HL-60 (cell line): ENCODE measurements around the gene FRMD5.

Experiments used
- DNase-seq, 2 experiments: peaks; one replicate each; pipeline ENCODE4 v3.0.0-alpha.2; 2010 to 2020; ENCODE audit warnings: low read depth in 1 of 2, low spot score in 1 of 2
- H3K27ac ChIP-seq: fragments of 250-450 bp; sonication (Bioruptor Pico); replicated peaks from 2 replicates; pipeline ENCODE4 v1.5.1; 2020; ENCODE audit warnings: mild to moderate bottlenecking, moderate library complexity
- H3K27me3 ChIP-seq: fragments of 250-450 bp; sonication (Bioruptor Pico); 2 replicates; pipeline ENCODE4 v1.5.1; 2021; ENCODE audit warnings: mild to moderate bottlenecking, moderate library complexity; ENCODE audit not compliant: insufficient read depth, poor library complexity, severe bottlenecking
- H3K4me3 ChIP-seq: replicated peaks from 2 replicates; pipeline ENCODE4 v1.5.1; 2011; ENCODE audit warnings: mild to moderate bottlenecking, control low read depth, low read length; ENCODE audit not compliant: insufficient read depth
- GABPA ChIP-seq: IDR thresholded peaks from 2 replicates; pipeline ENCODE4 v1.6.1; 2012; ENCODE audit warnings: low read depth
- POLR2AphosphoS5 ChIP-seq: IDR thresholded peaks from 2 replicates; pipeline ENCODE4 v1.6.1; 2012; ENCODE audit warnings: low read depth
- SPI1 ChIP-seq: IDR thresholded peaks from 2 replicates; pipeline ENCODE4 v1.6.1; 2012; ENCODE audit warnings: low read depth, mild to moderate bottlenecking, borderline replicate concordance
- TF ChIP-seq, protein P1 (sequence below): IDR thresholded peaks from one replicate; pipeline ENCODE4 v1.5.1; 2011; ENCODE audit warnings: low read length, control low read depth, inconsistent platforms; ENCODE audit not compliant: insufficient read depth
- TF ChIP-seq, protein P2 (sequence below): IDR thresholded peaks from 2 replicates; pipeline ENCODE4 v1.6.1; 2012; ENCODE audit warnings: low read depth; ENCODE audit not compliant: insufficient replicate concordance

Gene FRMD5

DNA sequence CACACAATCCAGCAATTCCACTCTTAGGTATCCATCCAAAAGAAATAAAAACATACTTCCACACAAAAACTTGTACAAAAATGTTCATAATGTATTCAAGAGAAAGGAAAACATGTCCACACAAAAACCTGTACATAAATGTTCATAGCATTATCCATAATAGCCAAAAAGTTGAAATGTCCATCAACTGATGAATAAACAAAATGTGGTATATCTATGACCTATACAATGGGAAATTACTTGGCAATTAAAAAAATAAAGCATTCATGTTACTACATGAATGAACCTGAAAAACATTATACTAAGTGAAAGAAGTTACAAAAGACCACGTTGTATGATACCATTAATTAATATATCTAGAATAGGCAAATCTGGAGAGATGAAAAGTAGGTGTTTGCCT, 17.9 kb downstream of the FRMD5 start:
- Histone ChIP-seq H3K27ac (no peak overlapping the region), H3K4me3 (no peak overlapping the region), H3K27me3 (peaks cover 11% of the 10 kb centered on the region)
- TF ChIP-seq POLR2AphosphoS5 (no peak), GABPA (no peak), SPI1 (no peak)
- TF ChIP-seq, protein P1, sequence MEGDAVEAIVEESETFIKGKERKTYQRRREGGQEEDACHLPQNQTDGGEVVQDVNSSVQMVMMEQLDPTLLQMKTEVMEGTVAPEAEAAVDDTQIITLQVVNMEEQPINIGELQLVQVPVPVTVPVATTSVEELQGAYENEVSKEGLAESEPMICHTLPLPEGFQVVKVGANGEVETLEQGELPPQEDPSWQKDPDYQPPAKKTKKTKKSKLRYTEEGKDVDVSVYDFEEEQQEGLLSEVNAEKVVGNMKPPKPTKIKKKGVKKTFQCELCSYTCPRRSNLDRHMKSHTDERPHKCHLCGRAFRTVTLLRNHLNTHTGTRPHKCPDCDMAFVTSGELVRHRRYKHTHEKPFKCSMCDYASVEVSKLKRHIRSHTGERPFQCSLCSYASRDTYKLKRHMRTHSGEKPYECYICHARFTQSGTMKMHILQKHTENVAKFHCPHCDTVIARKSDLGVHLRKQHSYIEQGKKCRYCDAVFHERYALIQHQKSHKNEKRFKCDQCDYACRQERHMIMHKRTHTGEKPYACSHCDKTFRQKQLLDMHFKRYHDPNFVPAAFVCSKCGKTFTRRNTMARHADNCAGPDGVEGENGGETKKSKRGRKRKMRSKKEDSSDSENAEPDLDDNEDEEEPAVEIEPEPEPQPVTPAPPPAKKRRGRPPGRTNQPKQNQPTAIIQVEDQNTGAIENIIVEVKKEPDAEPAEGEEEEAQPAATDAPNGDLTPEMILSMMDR = no peak
- TF ChIP-seq, protein P2, sequence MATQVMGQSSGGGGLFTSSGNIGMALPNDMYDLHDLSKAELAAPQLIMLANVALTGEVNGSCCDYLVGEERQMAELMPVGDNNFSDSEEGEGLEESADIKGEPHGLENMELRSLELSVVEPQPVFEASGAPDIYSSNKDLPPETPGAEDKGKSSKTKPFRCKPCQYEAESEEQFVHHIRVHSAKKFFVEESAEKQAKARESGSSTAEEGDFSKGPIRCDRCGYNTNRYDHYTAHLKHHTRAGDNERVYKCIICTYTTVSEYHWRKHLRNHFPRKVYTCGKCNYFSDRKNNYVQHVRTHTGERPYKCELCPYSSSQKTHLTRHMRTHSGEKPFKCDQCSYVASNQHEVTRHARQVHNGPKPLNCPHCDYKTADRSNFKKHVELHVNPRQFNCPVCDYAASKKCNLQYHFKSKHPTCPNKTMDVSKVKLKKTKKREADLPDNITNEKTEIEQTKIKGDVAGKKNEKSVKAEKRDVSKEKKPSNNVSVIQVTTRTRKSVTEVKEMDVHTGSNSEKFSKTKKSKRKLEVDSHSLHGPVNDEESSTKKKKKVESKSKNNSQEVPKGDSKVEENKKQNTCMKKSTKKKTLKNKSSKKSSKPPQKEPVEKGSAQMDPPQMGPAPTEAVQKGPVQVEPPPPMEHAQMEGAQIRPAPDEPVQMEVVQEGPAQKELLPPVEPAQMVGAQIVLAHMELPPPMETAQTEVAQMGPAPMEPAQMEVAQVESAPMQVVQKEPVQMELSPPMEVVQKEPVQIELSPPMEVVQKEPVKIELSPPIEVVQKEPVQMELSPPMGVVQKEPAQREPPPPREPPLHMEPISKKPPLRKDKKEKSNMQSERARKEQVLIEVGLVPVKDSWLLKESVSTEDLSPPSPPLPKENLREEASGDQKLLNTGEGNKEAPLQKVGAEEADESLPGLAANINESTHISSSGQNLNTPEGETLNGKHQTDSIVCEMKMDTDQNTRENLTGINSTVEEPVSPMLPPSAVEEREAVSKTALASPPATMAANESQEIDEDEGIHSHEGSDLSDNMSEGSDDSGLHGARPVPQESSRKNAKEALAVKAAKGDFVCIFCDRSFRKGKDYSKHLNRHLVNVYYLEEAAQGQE = no peak
- no peak for DNase-seq

DNA sequence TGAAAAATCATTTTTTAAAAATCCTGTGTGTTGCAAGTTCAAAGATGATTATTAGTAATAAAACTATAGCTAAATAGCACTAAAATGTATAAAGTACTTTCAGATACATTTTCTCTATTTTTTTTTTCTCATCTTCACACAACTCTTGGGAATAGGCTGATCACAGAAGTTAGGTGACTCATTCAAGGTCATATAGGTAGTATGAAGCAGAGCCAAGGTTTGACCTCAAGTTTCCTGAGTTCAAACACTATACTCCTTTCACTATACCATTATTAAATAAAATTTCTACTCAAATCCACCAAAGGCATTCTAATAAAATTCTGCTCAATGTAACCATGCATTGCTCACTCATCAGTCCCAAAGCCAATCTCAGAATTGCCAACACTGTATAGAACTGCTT, 21.3 kb downstream of the FRMD5 start:
- Histone ChIP-seq H3K4me3 (no peak overlapping the region), H3K27me3 (peaks cover 5% of the 10 kb centered on the region), H3K27ac (no peak overlapping the region)
- TF ChIP-seq, protein P2 = no peak
- TF ChIP-seq, protein P1 = no peak
- TF ChIP-seq SPI1 = no peak
- no peak for DNase-seq

DNA sequence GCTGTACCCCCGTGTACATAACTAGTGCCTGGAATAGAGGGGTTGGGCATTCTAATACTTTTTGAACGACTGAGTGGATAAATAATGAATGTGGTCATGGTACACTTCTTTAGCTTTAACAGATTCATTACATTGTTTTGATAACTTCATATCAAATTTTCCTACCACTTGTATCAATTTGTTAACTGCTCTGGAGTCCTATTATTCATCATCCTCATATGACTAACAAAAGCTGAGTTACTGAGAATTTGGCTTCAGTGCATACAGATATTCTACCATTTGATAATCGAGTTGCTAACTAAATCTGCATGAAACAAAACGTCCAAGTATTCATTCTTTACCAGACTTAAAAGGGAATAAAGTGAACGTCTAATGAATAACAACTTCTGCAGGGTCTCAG, 31.7 kb downstream of the FRMD5 start:
- Histone ChIP-seq H3K4me3 (no peak overlapping the region), H3K27me3 (peaks cover 3% of the 10 kb centered on the region), H3K27ac (no peak overlapping the region)
- no peak for DNase-seq
- TF ChIP-seq, protein P1 = no peak
- TF ChIP-seq POLR2AphosphoS5 = no peak
- TF ChIP-seq SPI1 = no peak

DNA sequence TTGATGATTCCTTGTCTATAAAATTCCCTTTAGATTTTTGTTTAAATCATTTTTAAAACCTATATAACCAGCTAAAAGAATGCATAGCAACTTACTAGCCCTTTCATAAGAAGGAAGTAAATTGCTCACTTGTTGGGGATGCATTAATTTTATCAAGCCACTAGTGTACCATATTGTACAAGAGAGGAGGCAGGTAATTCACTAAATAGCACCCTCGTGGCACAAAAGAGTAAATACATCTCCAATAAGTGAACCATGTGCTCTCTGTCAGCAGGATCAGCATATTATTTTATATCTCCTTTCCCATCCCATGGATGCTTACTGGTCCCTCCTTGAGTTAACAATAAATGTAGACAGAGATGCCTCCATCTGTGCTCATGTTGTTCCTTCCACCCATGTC, 34.3 kb downstream of the FRMD5 start:
- TF ChIP-seq POLR2AphosphoS5 = no peak
- TF ChIP-seq, protein P2 = no peak
- no peak for TF ChIP-seq GABPA
- TF ChIP-seq, protein P1 = no peak
- TF ChIP-seq SPI1 = no peak
- DNase-seq = no peak
- Histone ChIP-seq H3K4me3 (no peak overlapping the region), H3K27me3 (peaks cover 5% of the 10 kb centered on the region), H3K27ac (no peak overlapping the region)
